ENCODE measurements around the gene NAV2.

Gene NAV2

GRCh38 chr11:19789835-19790710, 77.4 kb downstream of the NAV2 start:
- Mint-ChIP-seq H3K27me3 (ENCODE audit: low read depth, poor library complexity) (peaks cover 10% of the 10 kb centered on the region), H3K4me1 (peaks cover 26% of the 10 kb centered on the region), H3K27ac (no peak overlapping the region), H3K36me3 (ENCODE audit: low read depth) (no peaks in the 10 kb centered on the region), H3K4me3 (no peak overlapping the region), H3K9me3 (no peaks in the 10 kb centered on the region)
- no peak for TF ChIP-seq CTCF (IDR thresholded peaks at IDR 0.05)
- no peak for DNase-seq

- no peak for DNase-seq
- no peak overlapping the region for H3K27ac Mint-ChIP-seq
- H3K4me3 Mint-ChIP-seq: no peak overlapping the region
- no peaks in the 10 kb centered on the region for H3K9me3 Mint-ChIP-seq
- peaks cover 10% of the 10 kb centered on the region for H3K27me3 Mint-ChIP-seq (ENCODE audit: low read depth, poor library complexity)
- H3K4me1 Mint-ChIP-seq: peaks cover 26% of the 10 kb centered on the region
- no peaks in the 10 kb centered on the region for H3K36me3 Mint-ChIP-seq (ENCODE audit: low read depth)
- TF ChIP-seq CTCF (IDR thresholded peaks at IDR 0.05): no peak
Measured at GRCh38 chr11:19790831-19791552, 78.4 kb downstream of the NAV2 start.

GRCh38 chr11:19792510-19792909, 79.9 kb downstream of the NAV2 start:
- H3K36me3 Mint-ChIP-seq (ENCODE audit: low read depth): no peaks in the 10 kb centered on the region
- peak overlapping the region; percentile 41 for H3K27ac Mint-ChIP-seq
- no peak overlapping the region for H3K4me3 Mint-ChIP-seq
- peaks cover 26% of the 10 kb centered on the region for H3K4me1 Mint-ChIP-seq
- peaks cover 18% of the 10 kb centered on the region for H3K27me3 Mint-ChIP-seq (ENCODE audit: low read depth, poor library complexity)
- no peak for DNase-seq
- H3K9me3 Mint-ChIP-seq: no peaks in the 10 kb centered on the region
- no peak for TF ChIP-seq CTCF (IDR thresholded peaks at IDR 0.05)

GRCh38 chr11:19793326-19793725, 80.7 kb downstream of the NAV2 start:
- peaks cover 17% of the 10 kb centered on the region for H3K27me3 Mint-ChIP-seq (ENCODE audit: low read depth, poor library complexity)
- H3K4me1 Mint-ChIP-seq: peaks cover 26% of the 10 kb centered on the region
- no peaks in the 10 kb centered on the region for H3K36me3 Mint-ChIP-seq (ENCODE audit: low read depth)

GRCh38 chr11:19794161-19794560, 81.5 kb downstream of the NAV2 start:
- DNase-seq: no peak
- Mint-ChIP-seq H3K27ac (peak overlapping the region; percentile 96), H3K4me3 (no peak overlapping the region), H3K4me1 (peaks cover 26% of the 10 kb centered on the region), H3K9me3 (no peaks in the 10 kb centered on the region), H3K27me3 (ENCODE audit: low read depth, poor library complexity) (peaks cover 15% of the 10 kb centered on the region), H3K36me3 (ENCODE audit: low read depth) (no peaks in the 10 kb centered on the region)
- TF ChIP-seq CTCF (IDR thresholded peaks at IDR 0.05): no peak

More at GRCh38 chr11:19793326-19793725, 80.7 kb downstream of the NAV2 start:
- no peak for TF ChIP-seq CTCF (IDR thresholded peaks at IDR 0.05)
- no peaks in the 10 kb centered on the region for H3K9me3 Mint-ChIP-seq
- H3K27ac Mint-ChIP-seq: no peak overlapping the region
- no peak for DNase-seq
- no peak overlapping the region for H3K4me3 Mint-ChIP-seq
